Activated T-helper 1 cell treated with anti-CD3 and anti-CD28 coated beads, Interleukin-12 subunit alpha, Interleukin-12 subunit beta, Interleukin-2, Interleukin-4 antibody, amounts not matched to agents 30 ng/mL and 10 ng/mL and 1 ng/mL, durations not matched to agents 14 hours and 24 hours and 36 hours (primary cell): ENCODE results near the gene CD33. TPM values are rescaled to one million over a fixed set of nuclear protein-coding genes. Genes with fewer than 3 reads are reported as not detected.
A peak's percentile ranks its signal among the peaks of the same experiment; 100 is the strongest.

Experiments
- DNase-seq: peaks from one replicate; pipeline ENCODE4 v3.0.0; 2021; ENCODE audit warnings: low spot score
- H3K27ac Mint-ChIP-seq: one replicate; pipeline ENCODE4 v1.8.0; 2021; ENCODE audit warnings: mild to moderate bottlenecking, mixed read lengths
- H3K27me3 Mint-ChIP-seq: one replicate; pipeline ENCODE4 v1.8.0; 2022; ENCODE audit warnings: mild to moderate bottlenecking, moderate library complexity, mixed read lengths; ENCODE audit not compliant: insufficient read depth
- H3K36me3 Mint-ChIP-seq: one replicate; pipeline ENCODE4 v1.8.0; 2021; ENCODE audit warnings: low read depth, mixed read lengths
- H3K4me1 Mint-ChIP-seq: one replicate; pipeline ENCODE4 v1.8.0; 2021; ENCODE audit warnings: low read depth, mixed read lengths
- H3K4me3 Mint-ChIP-seq: one replicate; pipeline ENCODE4 v1.8.0; 2021; ENCODE audit warnings: mild to moderate bottlenecking, moderate library complexity, mixed read lengths
- H3K9me3 Mint-ChIP-seq: one replicate; pipeline ENCODE4 v1.8.0; 2021; ENCODE audit warnings: mixed read lengths
- intact Hi-C: fragments of 100-400 bp; cut with micrococcal nuclease; formaldehyde crosslinking; loops from one replicate; pipeline ENCODE4 v1.15.1; 2024
- total RNA-seq: library from RNA; stranded (reverse); gene quantifications from 2 replicates; pipeline ENCODE4 v1.2.3, GENCODE V29; 2022

Gene CD33
- total RNA-seq, 1 donor from 2014 or later: 6.3 TPM

- Mint-ChIP-seq H3K27me3 (peaks cover 16% of the 10 kb centered on the region), H3K27ac (no peak overlapping the region), H3K4me3 (no peak overlapping the region), H3K4me1 (peaks cover 21% of the 10 kb centered on the region), H3K9me3 (no peaks in the 10 kb centered on the region), H3K36me3 (no peaks in the 10 kb centered on the region)
- intact Hi-C loops: no loop called here
- DNase-seq: no peak
Observed at GRCh38 chr19:51220996-51221395, 3.9 kb upstream of the CD33 start.

GRCh38 chr19:51224163-51224641 is 678 bp upstream of the CD33 start:
- Mint-ChIP-seq H3K4me3 (peak overlapping the region; percentile 16), H3K27ac (peak overlapping the region; percentile 19)

GRCh38 chr19:51226067-51226466 is 1.2 kb downstream of the CD33 start:
- intact Hi-C loops: no loop called here
- Mint-ChIP-seq H3K36me3 (no peaks in the 10 kb centered on the region), H3K27ac (no peak overlapping the region), H3K27me3 (peaks cover 20% of the 10 kb centered on the region), H3K4me1 (peaks cover 22% of the 10 kb centered on the region), H3K4me3 (peak overlapping the region; percentile 65), H3K9me3 (no peaks in the 10 kb centered on the region)
- DNase-seq: no peak

More at GRCh38 chr19:51224163-51224641, 678 bp upstream of the CD33 start:
- intact Hi-C loops: no loop called here
- no peaks in the 10 kb centered on the region for H3K9me3 Mint-ChIP-seq
- H3K36me3 Mint-ChIP-seq: no peaks in the 10 kb centered on the region
- no peak for DNase-seq
- peaks cover 19% of the 10 kb centered on the region for H3K27me3 Mint-ChIP-seq
- peaks cover 22% of the 10 kb centered on the region for H3K4me1 Mint-ChIP-seq

GRCh38 chr19:51227326-51227725 is 2.4 kb downstream of the CD33 start:
- Mint-ChIP-seq H3K27me3 (peaks cover 17% of the 10 kb centered on the region), H3K4me1 (peaks cover 22% of the 10 kb centered on the region), H3K4me3 (no peak overlapping the region), H3K27ac (no peak overlapping the region), H3K9me3 (no peaks in the 10 kb centered on the region), H3K36me3 (no peaks in the 10 kb centered on the region)
- intact Hi-C loops: no loop called here
- no peak for DNase-seq

- peaks cover 16% of the 10 kb centered on the region for H3K27me3 Mint-ChIP-seq
Observed at GRCh38 chr19:51227966-51228365, 3.1 kb downstream of the CD33 start.

GRCh38 chr19:51240866-51241265 is 16.0 kb downstream of the CD33 start:
- peaks cover 3% of the 10 kb centered on the region for H3K36me3 Mint-ChIP-seq
- H3K4me1 Mint-ChIP-seq: peaks cover 19% of the 10 kb centered on the region
- H3K4me3 Mint-ChIP-seq: no peak overlapping the region
- H3K9me3 Mint-ChIP-seq: no peaks in the 10 kb centered on the region
- DNase-seq: no peak
- intact Hi-C loops: no loop called here
- H3K27ac Mint-ChIP-seq: no peak overlapping the region
- H3K27me3 Mint-ChIP-seq: peaks cover 9% of the 10 kb centered on the region

More at GRCh38 chr19:51227966-51228365, 3.1 kb downstream of the CD33 start:
- Mint-ChIP-seq H3K4me1 (peaks cover 22% of the 10 kb centered on the region), H3K36me3 (no peaks in the 10 kb centered on the region), H3K27ac (no peak overlapping the region), H3K9me3 (no peaks in the 10 kb centered on the region), H3K4me3 (no peak overlapping the region)
- intact Hi-C loops: no loop called here
- DNase-seq: no peak

- Mint-ChIP-seq H3K4me1 (peaks cover 32% of the 10 kb centered on the region), H3K4me3 (no peak overlapping the region), H3K27ac (no peak overlapping the region), H3K27me3 (peaks cover 9% of the 10 kb centered on the region), H3K9me3 (no peaks in the 10 kb centered on the region), H3K36me3 (peaks cover 3% of the 10 kb centered on the region)
- intact Hi-C loops: no loop called here
- no peak for DNase-seq
Observed at GRCh38 chr19:51242881-51243630, 18.2 kb downstream of the CD33 start.

- intact Hi-C loops: no loop called here
- no peak overlapping the region for H3K4me3 Mint-ChIP-seq
Observed at GRCh38 chr19:51246164-51246552, 21.3 kb downstream of the CD33 start.

GRCh38 chr19:51247972-51248590 is 23.2 kb downstream of the CD33 start:
- no peak for DNase-seq
- Mint-ChIP-seq H3K27me3 (no peaks in the 10 kb centered on the region), H3K4me3 (no peak overlapping the region), H3K36me3 (peaks cover 1% of the 10 kb centered on the region), H3K9me3 (no peaks in the 10 kb centered on the region), H3K27ac (no peak overlapping the region), H3K4me1 (peaks cover 47% of the 10 kb centered on the region)
- intact Hi-C loops: no loop called here

More at GRCh38 chr19:51246164-51246552, 21.3 kb downstream of the CD33 start:
- Mint-ChIP-seq H3K27ac (no peak overlapping the region), H3K4me1 (peaks cover 43% of the 10 kb centered on the region), H3K27me3 (peaks cover 2% of the 10 kb centered on the region), H3K9me3 (no peaks in the 10 kb centered on the region), H3K36me3 (no peaks in the 10 kb centered on the region)
- no peak for DNase-seq

GRCh38 chr19:51250786-51251467 is 26.0 kb downstream of the CD33 start, which contains the start of gene SIGLECL1:
SIGLECL1 (plus strand) TSS chr19:51251080; CDS start chr19:51264073, 12,993 bp downstream.
- no peak for DNase-seq
- Mint-ChIP-seq H3K27ac (no peak within 1 kb of the TSS), H3K27me3 (no peaks in the 10 kb centered on the region), H3K4me1 (peaks cover 49% of the 10 kb centered on the region), H3K36me3 (peaks cover 1% of the 10 kb centered on the region), H3K4me3 (no peak within 1 kb of the TSS), H3K9me3 (no peaks in the 10 kb centered on the region)
- intact Hi-C loops: no loop called here

- Mint-ChIP-seq H3K9me3 (no peaks in the 10 kb centered on the region), H3K4me3 (no peak overlapping the region), H3K27me3 (no peaks in the 10 kb centered on the region), H3K27ac (no peak overlapping the region), H3K36me3 (peaks cover 1% of the 10 kb centered on the region), H3K4me1 (peaks cover 49% of the 10 kb centered on the region)
- intact Hi-C loops: no loop called here
- DNase-seq: no peak
Observed at GRCh38 chr19:51251468-51251820, 26.6 kb downstream of the CD33 start.

- Mint-ChIP-seq H3K27ac (no peak overlapping the region), H3K27me3 (no peaks in the 10 kb centered on the region), H3K36me3 (peaks cover 1% of the 10 kb centered on the region), H3K9me3 (no peaks in the 10 kb centered on the region), H3K4me1 (peaks cover 49% of the 10 kb centered on the region), H3K4me3 (no peak overlapping the region)
- DNase-seq: no peak
- intact Hi-C loops: no loop called here
Observed at GRCh38 chr19:51252306-51253079, 27.6 kb downstream of the CD33 start.
